GM19025 (cell line): ENCODE data around the gene KRTAP10-1.
"Not testable (repeated sequence)": the region's sequence is repeated elsewhere in the genome, so short reads cannot be mapped to it uniquely, and the experiment has no call there.

ENCODE experiments used
- ATAC-seq: cut with Tn5 transposase; IDR thresholded peaks from one replicate; pipeline ENCODE4 v1.9.1; 2021; ENCODE audit warnings: mild to moderate bottlenecking, low read depth, moderate library complexity; ENCODE audit not compliant: unreplicated experiment

Gene KRTAP10-1

DNA sequence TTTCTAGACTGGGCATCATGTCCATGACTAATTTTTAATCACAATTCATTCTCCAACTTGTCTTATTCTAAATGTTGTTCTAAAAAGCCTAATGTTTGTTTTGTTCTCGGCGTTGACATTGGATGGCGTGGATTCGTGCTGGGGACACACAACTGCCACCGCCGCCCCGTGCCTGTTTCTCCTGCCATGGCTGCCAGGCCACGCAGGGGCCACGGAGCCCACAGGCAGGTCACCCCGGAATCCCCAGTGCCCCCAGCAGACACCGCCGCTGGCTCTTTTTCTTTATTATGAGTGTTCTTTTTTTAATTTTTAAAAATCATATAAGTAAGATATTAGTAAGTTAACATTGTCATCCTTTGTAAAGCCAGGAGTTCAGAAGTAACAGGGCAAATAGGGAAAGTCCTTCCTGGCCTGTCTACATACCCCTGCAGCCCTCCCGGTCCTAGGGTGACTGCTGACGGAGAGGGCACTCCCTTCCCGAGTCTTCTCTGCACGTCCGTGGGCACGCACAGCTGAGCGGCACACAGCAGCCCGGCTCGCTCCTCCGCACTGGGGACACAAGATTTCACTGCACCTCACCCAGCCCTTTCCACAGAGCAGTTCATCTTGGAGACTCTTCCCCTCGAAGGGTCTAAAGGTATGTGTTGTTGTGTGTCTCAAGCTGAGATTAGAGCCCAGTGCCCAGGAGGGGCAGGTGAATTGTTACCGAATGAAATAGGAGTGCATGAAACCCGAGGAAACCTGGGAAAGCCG is 32.1 kb downstream of the KRTAP10-1 start:
- ATAC-seq: no peak

DNA sequence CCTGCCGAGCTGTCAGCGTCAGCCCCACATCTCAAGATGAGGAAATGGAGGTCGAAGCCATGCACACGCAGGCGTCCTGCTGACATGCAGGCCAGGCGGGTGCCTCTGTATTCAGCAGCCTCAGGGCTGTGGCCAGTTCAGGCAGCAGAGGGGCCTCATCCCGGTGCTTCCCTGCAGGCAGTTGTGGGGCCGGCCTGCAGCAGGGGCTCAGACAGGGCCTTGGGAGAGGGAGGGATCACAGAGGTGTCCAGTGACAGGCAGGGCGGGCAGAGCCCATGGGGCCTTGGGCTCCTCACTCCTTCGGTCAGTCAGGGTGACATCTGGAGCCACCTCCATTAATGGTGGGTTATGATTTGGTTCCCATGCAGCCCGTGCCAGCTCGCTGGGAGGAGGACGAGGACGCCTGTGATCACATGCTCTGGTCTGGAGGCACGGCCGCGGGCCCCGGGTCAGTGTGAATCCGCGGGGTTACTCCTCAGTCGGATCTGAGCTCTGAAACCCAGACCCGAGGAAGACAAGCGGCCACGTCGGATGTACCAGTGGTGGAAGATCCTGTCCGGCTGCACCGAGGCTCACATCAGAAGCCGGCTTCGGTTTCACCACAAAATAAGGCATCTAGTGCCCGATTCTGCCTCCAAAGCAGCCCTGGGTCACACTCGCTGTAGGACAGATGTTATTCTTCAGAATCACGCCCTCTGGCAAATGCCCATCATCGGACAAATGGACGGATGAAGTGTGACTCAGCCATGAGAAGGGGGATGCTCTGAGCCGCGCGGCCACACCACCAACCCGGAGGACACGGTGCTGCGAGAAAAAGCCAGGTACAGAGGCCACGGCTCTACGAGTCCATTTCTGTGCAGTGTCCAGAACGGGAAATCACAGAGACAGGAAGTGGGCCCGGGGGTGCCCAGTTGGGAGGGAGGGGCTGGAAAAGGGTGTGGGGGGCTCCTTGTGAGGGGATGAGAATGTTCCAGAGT is 33.4 kb downstream of the KRTAP10-1 start:
- no peak for ATAC-seq

DNA sequence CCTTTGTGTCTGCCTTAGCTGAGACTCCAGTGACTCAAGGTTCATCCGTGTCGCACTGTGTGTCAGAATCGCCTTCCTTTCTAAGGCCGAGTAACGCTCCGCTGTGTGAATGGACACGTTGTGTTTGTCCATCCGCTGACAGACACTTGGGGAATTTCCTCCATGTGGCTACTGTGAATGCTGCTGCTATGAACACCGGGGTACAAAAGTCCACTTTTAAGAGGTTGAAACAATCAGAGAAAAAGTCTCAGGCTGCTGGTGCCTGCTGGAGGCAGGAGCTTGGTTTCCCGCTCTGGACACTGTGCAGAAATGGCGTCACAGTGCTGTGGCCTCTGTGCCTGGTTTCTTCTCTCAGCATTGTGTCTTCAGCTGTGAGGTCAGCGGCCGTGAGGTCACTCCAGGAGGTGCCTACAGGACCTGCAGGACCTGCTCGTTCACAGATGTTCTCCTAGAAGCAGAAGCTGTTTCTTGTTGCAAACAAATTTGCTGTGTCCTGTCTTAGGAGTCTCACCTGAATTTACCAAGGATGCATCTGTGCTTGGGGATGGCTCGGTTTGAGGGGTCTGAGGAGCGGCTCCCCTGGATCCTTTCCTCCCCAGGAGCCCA is 34.2 kb downstream of the KRTAP10-1 start:
- no peak for ATAC-seq

DNA sequence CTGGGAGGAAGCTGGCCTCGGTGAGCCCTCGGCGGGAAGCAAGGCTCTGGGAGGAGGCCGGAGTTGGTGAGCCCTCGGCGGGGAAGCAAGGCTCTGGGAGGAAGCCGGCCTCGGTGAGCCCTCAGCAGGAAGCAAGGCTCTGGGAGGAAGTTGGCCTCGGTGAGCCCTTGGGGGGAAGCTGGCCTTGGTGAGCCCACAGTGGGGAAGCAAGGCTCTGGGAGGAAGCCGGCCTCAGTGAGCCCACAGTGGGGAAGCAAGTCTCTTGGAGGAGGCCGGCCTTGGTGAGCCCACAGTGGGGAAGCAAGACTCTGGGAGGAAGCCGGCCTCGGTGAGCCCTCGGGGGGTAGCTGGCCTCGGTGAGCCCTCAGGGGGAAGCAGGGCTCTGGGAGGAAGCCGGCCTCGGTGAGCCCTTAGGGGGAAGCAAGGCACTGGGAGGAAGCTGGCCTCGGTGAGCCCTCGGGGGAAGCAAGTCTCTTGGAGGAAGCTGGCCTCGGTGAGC is 36.0 kb downstream of the KRTAP10-1 start:
- no peak for ATAC-seq

DNA sequence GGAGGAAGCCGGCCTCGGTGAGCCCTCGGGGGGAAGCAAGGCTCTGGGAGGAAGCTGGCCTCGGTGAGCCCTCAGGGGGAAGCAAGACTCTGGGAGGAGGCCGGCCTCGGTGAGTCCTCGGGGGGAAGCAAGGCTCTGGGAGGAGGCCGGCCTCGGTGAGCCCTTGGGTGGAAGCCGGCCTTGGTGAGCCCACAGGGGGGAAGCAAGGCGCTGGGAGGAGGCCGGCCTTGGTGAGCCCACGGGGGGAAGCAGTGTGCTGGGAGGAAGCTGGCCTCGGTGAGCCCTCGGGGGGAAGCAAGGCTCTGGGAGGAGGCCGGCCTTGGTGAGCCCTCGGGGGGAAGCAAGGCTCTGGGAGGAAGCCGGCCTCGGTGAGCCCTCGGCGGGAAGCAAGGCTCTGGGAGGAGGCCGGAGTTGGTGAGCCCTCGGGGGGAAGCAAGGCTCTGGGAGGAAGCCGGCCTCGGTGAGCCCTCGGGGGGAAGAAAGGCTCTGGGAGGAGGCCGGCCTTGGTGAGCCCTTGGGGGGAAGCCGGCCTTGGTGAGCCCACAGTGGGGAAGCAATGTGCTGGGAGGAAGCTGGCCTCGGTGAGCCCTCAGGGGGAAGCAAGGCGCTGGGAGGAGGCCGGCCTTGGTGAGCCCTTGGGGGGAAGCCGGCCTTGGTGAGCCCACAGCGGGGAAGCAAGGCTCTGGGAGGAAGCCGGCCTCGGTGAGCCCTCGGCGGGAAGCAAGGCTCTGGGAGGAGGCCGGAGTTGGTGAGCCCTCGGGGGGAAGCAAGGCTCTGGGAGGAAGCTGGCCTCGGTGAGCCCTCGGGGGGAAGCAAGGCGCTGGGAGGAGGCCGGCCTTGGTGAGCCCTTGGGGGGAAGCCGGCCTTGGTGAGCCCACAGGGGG is 36.7 kb downstream of the KRTAP10-1 start:
- ATAC-seq: not testable (repeated sequence)

DNA sequence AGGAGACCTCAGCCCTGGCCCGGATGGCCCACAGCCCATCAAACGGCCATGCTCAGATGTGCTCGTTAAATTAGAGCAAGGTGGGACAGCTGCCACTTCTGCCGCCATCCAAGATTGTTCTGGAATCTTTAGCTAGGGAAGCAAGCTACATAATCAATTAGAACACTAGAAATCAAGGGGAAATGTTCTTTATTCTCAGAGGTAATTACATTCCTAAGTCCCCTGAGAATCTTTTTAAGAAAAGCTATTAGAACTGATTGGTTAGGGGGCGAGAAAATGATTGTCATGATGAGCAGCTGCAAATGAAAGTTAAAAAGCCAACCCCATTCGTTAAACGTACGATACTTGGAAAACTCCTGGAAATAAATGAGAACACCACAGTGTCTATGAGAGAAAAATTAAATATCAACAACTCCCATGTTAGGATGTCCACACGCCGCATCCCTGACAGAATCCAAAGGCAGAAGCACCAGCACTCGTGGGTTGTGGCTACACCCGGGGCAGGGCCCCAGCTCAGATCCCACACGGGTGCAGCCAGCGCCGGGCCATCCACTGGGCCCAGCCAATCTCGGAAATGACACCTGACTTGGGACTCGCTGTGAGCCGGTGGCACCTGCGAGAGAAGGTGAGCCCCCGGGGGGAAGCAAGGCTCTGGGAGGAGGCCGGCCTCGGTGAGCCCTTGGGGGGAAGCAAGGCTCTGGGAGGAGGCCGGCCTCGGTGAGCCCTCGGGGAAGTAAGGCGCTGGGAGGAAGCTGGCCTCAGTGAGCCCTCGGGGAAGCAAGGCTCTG is 37.6 kb downstream of the KRTAP10-1 start:
- ATAC-seq: no peak

DNA sequence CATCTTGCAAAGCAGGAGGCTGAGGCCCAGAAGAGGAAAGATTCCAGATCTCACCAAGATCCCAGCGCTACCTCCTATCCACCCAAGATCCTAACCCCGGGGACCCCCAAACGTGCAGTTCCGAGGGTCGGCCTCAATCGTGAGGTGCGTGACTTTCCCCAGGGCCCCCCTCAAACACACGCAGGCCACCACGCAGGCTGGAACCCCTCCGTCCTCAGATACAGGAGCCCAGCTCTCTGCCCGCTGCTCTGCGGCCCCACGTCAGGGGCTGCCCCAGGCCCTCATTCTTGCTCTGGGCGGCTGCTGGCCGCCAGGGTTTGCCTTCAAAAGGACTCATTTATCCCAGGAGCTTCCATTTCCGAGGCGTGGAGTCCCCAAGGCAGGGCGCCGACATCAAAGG is 39.9 kb downstream of the KRTAP10-1 start:
- ATAC-seq: no peak

DNA sequence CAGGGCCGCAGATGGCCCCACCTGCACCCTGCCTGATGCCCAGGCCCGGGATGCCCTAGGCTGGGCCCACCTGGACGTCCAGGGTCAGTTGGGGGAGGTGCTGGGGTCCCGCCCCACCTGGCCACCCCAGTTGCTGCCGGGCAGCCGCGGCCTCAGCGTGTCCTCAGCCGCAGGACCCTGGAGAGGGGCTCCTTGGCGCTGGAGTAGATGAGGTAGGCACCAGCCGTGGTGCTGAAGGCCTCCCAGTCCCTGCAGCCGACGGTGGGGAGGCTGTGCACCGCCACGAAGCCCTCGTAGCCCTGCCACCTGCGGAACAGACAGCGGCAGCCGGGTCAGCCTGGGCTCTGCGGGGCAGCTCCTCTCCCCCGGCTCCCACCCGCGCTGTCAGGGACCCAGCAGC is 40.4 kb downstream of the KRTAP10-1 start:
- ATAC-seq: no peak

DNA sequence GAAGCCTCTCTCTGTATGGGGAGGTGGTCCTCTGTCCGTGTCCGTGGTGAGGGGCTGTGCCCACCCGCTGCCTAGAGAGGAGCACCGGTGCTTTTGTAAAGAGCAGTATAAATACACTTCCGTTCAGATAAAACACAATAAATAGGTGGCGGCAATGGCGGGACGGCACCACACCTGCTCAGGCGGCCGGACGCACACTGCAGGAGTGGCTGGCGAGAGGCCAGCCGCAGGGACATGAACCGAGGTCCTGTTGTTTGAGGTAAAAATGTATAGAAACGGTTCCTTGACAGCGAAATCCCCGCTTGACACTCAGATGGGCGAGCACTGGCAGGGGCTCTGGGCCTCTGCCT is 40.8 kb downstream of the KRTAP10-1 start:
- no peak for ATAC-seq

DNA sequence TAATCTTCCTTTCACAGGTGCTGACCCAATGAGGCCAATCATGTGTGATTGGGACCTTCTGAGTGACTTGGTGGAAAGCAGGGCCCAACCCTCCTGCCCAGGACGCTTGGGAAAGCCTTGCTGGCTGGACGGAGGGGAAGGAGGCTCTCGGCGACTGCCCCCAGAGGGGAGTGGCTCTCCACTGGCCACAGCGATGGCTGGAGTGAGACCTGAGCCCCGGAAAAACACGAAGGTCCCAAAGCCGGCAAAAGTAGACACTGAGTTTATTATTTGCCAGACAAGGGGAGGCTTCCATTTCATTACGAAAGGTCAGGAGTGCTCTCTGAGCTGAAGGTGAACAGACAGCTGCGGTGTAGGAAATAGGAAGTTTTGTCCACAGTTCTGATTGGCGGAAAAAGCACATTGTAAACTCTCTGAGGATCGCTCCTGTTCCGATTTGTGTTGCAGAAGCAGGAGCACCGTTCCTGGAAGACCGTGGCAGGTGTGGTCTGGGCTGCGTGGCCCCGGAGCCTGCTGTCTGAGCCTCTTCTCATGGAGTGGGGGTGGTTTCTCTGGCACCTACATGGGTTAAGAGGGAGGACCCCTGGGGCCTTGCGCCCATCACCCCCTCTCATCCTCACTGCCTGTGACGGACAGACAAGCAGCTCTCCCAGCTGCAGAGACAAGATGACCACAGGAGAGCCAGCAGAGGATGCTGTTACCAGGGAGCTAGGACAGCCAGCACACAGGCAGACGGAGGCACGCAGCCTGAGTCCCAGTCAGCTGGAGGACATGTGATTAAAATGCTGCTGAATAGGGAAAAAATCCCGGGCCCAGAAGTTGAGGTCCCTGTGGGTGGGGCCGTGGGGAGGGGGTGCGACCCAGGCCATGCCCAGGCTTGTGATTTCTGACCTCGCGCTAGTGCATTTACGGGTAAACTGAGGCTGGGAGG is 41.5 kb downstream of the KRTAP10-1 start:
- ATAC-seq: no peak

DNA sequence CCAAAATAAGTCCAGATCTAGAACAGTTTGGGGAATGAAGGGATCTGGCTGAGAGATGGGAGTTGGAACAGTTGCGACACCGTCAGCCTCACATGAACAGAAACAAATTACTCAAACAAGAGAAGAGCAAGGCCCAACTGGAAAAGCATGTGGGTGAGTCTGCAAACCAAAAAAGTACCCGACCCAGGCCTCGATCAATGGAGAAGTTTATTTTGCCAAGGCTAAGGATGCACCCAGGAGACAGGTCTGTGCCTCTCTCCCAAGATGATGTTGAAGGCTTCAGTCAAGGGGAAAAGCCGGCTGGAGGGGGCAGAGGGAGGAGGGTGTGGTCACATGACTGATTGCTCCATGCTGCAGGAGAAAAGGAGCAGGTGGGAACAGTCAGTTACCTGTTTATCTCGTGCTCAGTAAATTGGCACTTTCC is 42.3 kb downstream of the KRTAP10-1 start:
- ATAC-seq: no peak

DNA sequence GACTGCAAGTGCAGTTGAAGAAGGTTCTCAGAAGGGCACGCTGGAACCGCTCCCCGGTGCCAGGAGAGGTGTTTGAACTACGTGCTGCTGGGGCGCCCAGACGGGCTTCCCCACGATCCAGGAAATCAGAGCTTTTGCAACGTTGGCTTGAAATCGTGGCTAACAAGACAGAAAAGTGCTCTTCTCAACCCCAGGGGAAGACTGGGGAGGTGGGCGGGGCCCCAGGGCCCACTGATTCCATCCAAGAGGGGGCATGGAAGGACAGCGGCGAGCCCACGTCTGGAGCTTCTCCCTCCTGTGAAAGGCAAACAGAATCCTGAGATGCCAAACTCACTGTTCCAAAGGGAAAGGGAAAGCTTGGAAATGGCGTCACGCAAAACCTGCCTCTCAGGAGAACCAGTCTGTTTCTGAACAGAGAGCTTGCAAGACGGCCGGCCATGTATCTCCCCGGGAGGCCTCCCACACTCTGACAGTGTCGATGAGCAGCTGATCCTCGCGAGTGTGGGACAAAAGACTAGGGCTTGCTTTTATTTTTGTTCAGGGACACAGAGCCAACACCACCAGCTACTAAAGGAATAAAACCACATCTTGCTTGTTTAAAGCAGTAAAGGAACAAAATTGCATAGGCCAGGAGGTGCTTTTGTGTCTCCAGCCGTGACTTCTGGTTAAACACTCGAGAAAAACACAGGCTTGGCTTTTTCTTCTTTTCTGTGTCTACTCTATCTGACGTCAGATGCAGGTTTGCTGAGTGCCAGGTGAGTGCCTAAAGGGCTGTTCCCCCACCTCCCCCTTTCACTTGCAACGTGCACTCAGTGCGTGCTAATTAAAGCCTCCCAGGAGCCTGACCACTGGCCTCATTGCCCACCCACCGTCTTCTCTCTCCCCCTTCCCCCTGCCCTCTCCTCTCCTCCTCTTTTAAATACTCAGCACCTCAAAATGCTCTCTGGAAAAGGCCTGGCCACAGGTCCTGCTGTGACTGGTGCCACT is 43.1 kb downstream of the KRTAP10-1 start:
- no peak for ATAC-seq

DNA sequence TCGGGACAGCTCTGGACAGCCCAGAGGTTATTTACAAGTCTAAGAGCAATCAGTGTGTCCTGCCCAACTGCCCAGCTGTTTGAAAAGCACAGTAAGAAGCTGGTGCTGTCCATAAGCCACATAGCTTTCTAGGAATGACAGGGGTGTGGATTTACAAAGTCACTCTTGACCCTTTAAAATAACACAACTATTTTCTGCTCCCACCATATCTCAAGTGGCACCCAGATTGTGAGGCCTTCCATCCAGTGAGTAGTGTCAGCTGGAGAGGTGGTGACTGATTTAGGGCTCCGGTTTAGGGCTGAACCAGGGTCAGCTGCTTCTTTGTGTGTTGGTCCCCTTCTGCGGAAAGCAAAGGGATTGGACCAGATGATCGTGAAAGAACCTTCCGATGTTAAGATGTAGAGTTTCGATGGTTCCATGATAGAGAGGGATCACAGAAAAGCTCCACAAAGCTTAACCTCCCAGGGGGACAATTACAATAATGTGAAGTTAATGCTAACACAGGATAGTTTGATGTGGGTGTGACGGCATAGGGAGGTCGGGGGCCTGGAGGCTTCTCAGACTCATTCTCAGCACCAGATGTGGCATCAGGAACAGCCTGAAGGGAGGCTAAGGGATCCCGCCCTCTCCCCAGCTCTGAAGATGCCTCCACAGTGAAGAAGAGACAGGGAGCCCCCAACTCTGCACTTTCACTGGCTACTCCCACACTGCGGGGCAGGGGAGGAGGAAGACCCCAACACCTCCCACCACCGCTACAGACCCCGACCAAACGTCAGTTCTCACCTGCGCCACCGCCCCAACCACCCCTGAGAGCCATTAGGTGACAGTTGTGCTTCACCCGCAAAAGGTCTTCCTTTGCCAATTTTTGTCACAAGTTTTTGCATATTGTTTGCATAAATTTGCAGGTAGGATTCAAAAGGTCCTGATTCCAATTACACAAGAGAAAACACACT is 44.1 kb downstream of the KRTAP10-1 start:
- no peak for ATAC-seq

DNA sequence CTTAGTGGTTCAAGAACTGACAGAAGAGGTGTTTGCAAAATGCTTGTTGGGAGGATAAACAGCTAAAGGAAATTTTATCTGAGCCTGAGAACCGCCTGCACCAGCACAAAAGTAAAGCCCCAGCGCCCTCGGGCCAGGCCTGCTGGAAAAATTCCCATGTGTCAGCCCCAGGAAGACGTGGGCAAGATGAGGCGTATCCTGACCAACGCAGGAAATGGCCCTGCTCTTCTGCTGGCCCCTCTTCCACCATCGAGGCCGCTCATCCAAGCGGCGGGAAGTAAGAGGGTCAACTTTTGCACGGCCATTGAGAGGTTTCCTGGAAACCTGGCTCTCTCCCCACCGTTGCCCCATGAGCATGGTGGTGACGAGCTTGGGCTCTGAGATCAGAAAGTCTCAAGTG is 45.0 kb downstream of the KRTAP10-1 start:
- no peak for ATAC-seq

DNA sequence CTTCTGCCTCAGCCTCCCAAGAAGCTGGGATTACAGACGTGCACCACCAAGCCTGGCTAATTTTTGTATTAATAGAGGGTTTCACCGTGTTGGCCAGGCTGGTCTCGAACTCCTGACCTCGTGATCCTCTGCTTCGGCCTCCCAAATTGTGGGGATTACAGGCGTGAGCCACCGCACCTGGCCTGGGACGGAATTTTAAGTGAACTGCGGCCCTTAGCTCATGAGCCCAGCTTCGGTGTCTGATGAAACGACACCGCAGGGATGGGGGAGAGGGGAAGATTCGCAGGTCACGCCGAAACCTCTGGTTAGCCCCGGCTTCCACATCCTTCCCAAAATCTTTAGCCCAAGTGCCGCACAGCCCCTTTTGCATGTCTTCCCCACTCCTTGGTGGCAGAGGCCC is 45.6 kb downstream of the KRTAP10-1 start:
- no peak for ATAC-seq
